IMR-90 (cell line): ENCODE measurements around the gene ANKRD55. TPM values are rescaled to one million over a fixed set of nuclear protein-coding genes. Genes with fewer than 3 reads are reported as not detected.
A peak's percentile ranks its signal among the peaks of the same experiment; 100 is the strongest.

Source experiments
- ATAC-seq: fragments of 200-7000 bp; cut with Tn5 transposase; 2 replicates; pipeline ENCODE4 v1.9.1; 2020; ENCODE audit warnings: low read depth, mild to moderate bottlenecking, moderate library complexity
- BruUV-seq: library from RNA; stranded (reverse); fragments of 400-500 nt; replicated peaks from 2 replicates; lab custom pipeline; 2021; lab: Mats Ljungman, UMichigan
- CTCF ChIA-PET: fragments of 300-600 bp; formaldehyde crosslinking; extraction: SDS; loops from one replicate; lab custom pipeline; 2021; ENCODE audit warnings: antibody characterized with exemption; lab: Yijun Ruan, JAX
- POLR2A ChIA-PET: fragments of 300-600 bp; sonication (Branson Sonifier 250); formaldehyde crosslinking; loops from one replicate; lab custom pipeline; 2022; ENCODE audit warnings: antibody characterized with exemption; ENCODE audit not compliant: unreplicated experiment; lab: Charles Lee
- DNase-seq: peaks from one replicate; pipeline ENCODE4 v3.0.0; 2013
- H2AFZ ChIP-seq: replicated peaks from 2 replicates; pipeline ENCODE3; 2013; ENCODE audit warnings: low read length, mild to moderate bottlenecking; ENCODE audit not compliant: poor library complexity
- H2AK5ac ChIP-seq: 2 replicates; pipeline ENCODE4 v1.6.1; 2013; ENCODE audit warnings: low read depth, low read length, inconsistent platforms
- H2AK9ac ChIP-seq: replicated peaks from 2 replicates; pipeline ENCODE3; 2013; ENCODE audit warnings: mild to moderate bottlenecking, low read depth, low read length, moderate library complexity; ENCODE audit not compliant: poor library complexity
- H2BK120ac ChIP-seq: 2 replicates; pipeline ENCODE4 v1.6.1; 2013; ENCODE audit warnings: low read depth, low read length, inconsistent platforms
- H2BK15ac ChIP-seq: 3 replicates; pipeline ENCODE4 v1.6.1; 2013; ENCODE audit warnings: low read depth, low read length, inconsistent platforms
- H2BK20ac ChIP-seq: 2 replicates; pipeline ENCODE4 v1.6.1; 2013; ENCODE audit warnings: low read depth, mild to moderate bottlenecking, inconsistent platforms, low read length, moderate library complexity
- H2BK5ac ChIP-seq: 2 replicates; pipeline ENCODE4 v1.6.1; 2013; ENCODE audit warnings: mild to moderate bottlenecking, low read depth, low read length, inconsistent platforms; ENCODE audit not compliant: poor library complexity, severe bottlenecking
- H3K14ac ChIP-seq: replicated peaks from 2 replicates; pipeline ENCODE4 v1.6.1; 2013; ENCODE audit warnings: low read depth, low read length, inconsistent platforms
- H3K18ac ChIP-seq: 2 replicates; pipeline ENCODE4 v1.6.1; 2013; ENCODE audit warnings: low read depth, low read length, control low read depth
- H3K23ac ChIP-seq: 2 replicates; pipeline ENCODE4 v1.6.1; 2013; ENCODE audit warnings: low read depth, low read length, inconsistent platforms
- H3K27ac ChIP-seq: 2 replicates; pipeline ENCODE4 v1.5.1; 2013; ENCODE audit warnings: mild to moderate bottlenecking, control low read depth, low read length; ENCODE audit not compliant: insufficient read depth
- H3K27me3 ChIP-seq: 2 replicates; pipeline ENCODE4 v1.6.1; 2013; ENCODE audit warnings: low read length; ENCODE audit not compliant: control insufficient read depth, insufficient read depth
- H3K36me3 ChIP-seq: 2 replicates; pipeline ENCODE4 v1.6.1; 2013; ENCODE audit warnings: low read length, mixed read lengths; ENCODE audit not compliant: control insufficient read depth, insufficient read depth
- H3K4ac ChIP-seq: 2 replicates; pipeline ENCODE4 v1.6.1; 2013; ENCODE audit warnings: low read depth, low read length, inconsistent platforms
- H3K4me1 ChIP-seq: 2 replicates; pipeline ENCODE4 v1.6.1; 2013; ENCODE audit warnings: low read length, mixed read lengths; ENCODE audit not compliant: control insufficient read depth, insufficient read depth
- H3K4me2 ChIP-seq: 2 replicates; pipeline ENCODE4 v1.6.1; 2013; ENCODE audit warnings: low read depth, mild to moderate bottlenecking, control low read depth, low read length, moderate library complexity
- H3K4me3 ChIP-seq: 2 replicates; pipeline ENCODE4 v1.5.1; 2013; ENCODE audit warnings: low read depth, mild to moderate bottlenecking, control low read depth, low read length, moderate library complexity; ENCODE audit not compliant: insufficient read depth
- H3K56ac ChIP-seq: 2 replicates; pipeline ENCODE4 v1.6.1; 2013; ENCODE audit warnings: low read length, inconsistent platforms; ENCODE audit not compliant: insufficient read depth; ENCODE audit errors: extremely low read depth
- H3K79me1 ChIP-seq, 2 experiments: 2 replicates each; pipeline ENCODE4 v1.6.1; 2013; ENCODE audit warnings: low read length in 2 of 2, inconsistent platforms in 1 of 2, low read depth in 1 of 2
- H3K9ac ChIP-seq: 2 replicates; pipeline ENCODE4 v1.6.1; 2013; ENCODE audit warnings: low read depth, low read length, control low read depth
- H3K9me1 ChIP-seq: 2 replicates; pipeline ENCODE4 v1.6.1; 2013; ENCODE audit warnings: low read length, inconsistent platforms; ENCODE audit not compliant: insufficient read depth
- H3K9me3 ChIP-seq: 2 replicates; pipeline ENCODE4 v1.6.1; 2013; ENCODE audit warnings: low read length; ENCODE audit not compliant: control insufficient read depth, insufficient read depth
- H4K20me1 ChIP-seq: 2 replicates; pipeline ENCODE4 v1.6.1; 2013; ENCODE audit warnings: low read length, inconsistent platforms; ENCODE audit not compliant: insufficient read depth
- H4K5ac ChIP-seq: 2 replicates; pipeline ENCODE4 v1.6.1; 2013; ENCODE audit warnings: mild to moderate bottlenecking, low read depth, low read length, control low read depth
- H4K8ac ChIP-seq, 2 experiments: 2 replicates each; pipeline ENCODE4 v1.6.1; 2013; ENCODE audit warnings: low read depth in 2 of 2, low read length in 2 of 2, control low read depth in 1 of 2, inconsistent platforms in 1 of 2
- H4K91ac ChIP-seq: 2 replicates; pipeline ENCODE4 v1.6.1; 2013; ENCODE audit warnings: low read depth, low read length, inconsistent platforms; ENCODE audit not compliant: insufficient read depth
- CEBPB ChIP-seq: IDR thresholded peaks from 2 replicates; pipeline ENCODE4 v1.6.1; 2012; ENCODE audit warnings: low read depth, low read length, improper control_type of control experiment
- ELK1 ChIP-seq: fragments of 150-350 bp; IDR thresholded peaks from 2 replicates; pipeline ENCODE4 v1.6.1; 2016; ENCODE audit warnings: low read depth, mild to moderate bottlenecking, low read length, moderate library complexity, borderline replicate concordance
- RCOR1 ChIP-seq: IDR thresholded peaks from 2 replicates; pipeline ENCODE4 v1.6.1; 2012; ENCODE audit warnings: mild to moderate bottlenecking, low read length, improper control_type of control experiment; ENCODE audit not compliant: insufficient replicate concordance
- WGBS, 2 experiments: methylation state at CpG; one replicate each; pipeline versions ENCODE4 v1.1.5 to v1.1.7; 2013; ENCODE audit warnings: missing lambda C conversion rate in 2 of 2; ENCODE audit not compliant: insufficient read length in 1 of 2; ENCODE audit errors: extremely low coverage in 2 of 2; 5-methylcytosine and 5-hydroxymethylcytosine counted together
- dilution Hi-C: fragments of 300-500 bp; cut with HindIII; formaldehyde crosslinking; loops from one replicate; pipeline ENCODE4 v1.14.3; 2018; ENCODE audit warnings: low sequenced_read_pairs; ENCODE audit not compliant: unreplicated experiment
- in situ Hi-C: fragments of 300-500 bp; cut with MboI; formaldehyde crosslinking; loops from 3 replicates; pipeline ENCODE4 v1.14.3; 2019; ENCODE audit warnings: low sequenced_read_pairs, inconsistent platforms, mixed read lengths
- intact Hi-C: fragments of 100-400 bp; cut with micrococcal nuclease; formaldehyde crosslinking; loops from 2 replicates; pipeline ENCODE4 v1.10.0; 2022
- polyA plus RNA-seq, 3 experiments: library from polyadenylated mRNA; depleted of rRNA; stranded (reverse); fragments of >200 nt; gene quantifications; 2 replicates each; pipeline ENCODE4 v1.2.3, GENCODE V29; 2012; ENCODE audit warnings: low replicate concordance in 1 of 3
- total RNA-seq: library from RNA; depleted of rRNA; stranded (reverse); fragments of >200 nt; gene quantifications from 2 replicates; pipeline ENCODE4 v1.2.3, GENCODE V29; 2012

The ANKRD55 gene
- total and polyA plus RNA-seq, 2 of the 4 experiments (the other 2 are of a cell fraction) = not detected

GRCh38 chr5:56172241-56172640, 60.9 kb downstream of the ANKRD55 start:
- Histone ChIP-seq H3K79me1 (no peaks in the 10 kb centered on the region; a peak in 2 of 4 replicates), H4K5ac (peak overlapping the region; percentile 66), H4K20me1 (no peaks in the 10 kb centered on the region), H3K56ac (0 out of 2 replicates have a peak overlapping the region, but pooled peaks have one; percentile 71), H3K4me2 (no peak overlapping the region), H2AK5ac (no peak overlapping the region), H2BK5ac (peak overlapping the region; percentile 71), H3K4me1 (peaks cover 31% of the 10 kb centered on the region), H3K27me3 (no peaks in the 10 kb centered on the region), H4K91ac (peak overlapping the region; percentile 93; the same call in 1 of the 2 replicates), H3K9me3 (no peaks in the 10 kb centered on the region), H3K9ac (peak overlapping the region; percentile 50), H4K8ac (peak overlapping the region; percentile 70 to 79; a peak in 2 of 4 replicates), H2BK15ac (peak overlapping the region; percentile 27; the same call in 2 of the 3 replicates), H3K23ac (peak overlapping the region; percentile 56; the same call in 1 of the 2 replicates), H3K9me1 (peaks cover 21% of the 10 kb centered on the region), H3K4me3 (no peak overlapping the region), H2AK9ac (no peak overlapping the region), H3K18ac (peak overlapping the region; percentile 84), H3K27ac (peak overlapping the region; percentile 88; the same call in 1 of the 2 replicates), H3K4ac (peak overlapping the region; percentile 59; the same call in 1 of the 2 replicates), H3K36me3 (no peaks in the 10 kb centered on the region), H3K14ac (peak overlapping the region; percentile 85; the same call in 1 of the 2 replicates), H2BK20ac (peak overlapping the region; percentile 81; the same call in 1 of the 2 replicates), H2AFZ (no peak overlapping the region), H2BK120ac (peak overlapping the region; percentile 90)
- ATAC-seq = no peak
- POLR2A ChIA-PET = no interaction called here
- in situ Hi-C loops (no loop called here), intact Hi-C loops (no loop called here), dilution Hi-C loops (no loop called here)
- no TSS peak for BruUV-seq
- peak; percentile 59 for DNase-seq
- CTCF ChIA-PET = no interaction called here
- WGBS, 2 experiments = no CpG with 5 or more reads among the region's 1 CpG
- TF ChIP-seq ELK1 = no peak
- TF ChIP-seq CEBPB = peak; percentile 67
- no peak for TF ChIP-seq RCOR1
